ENCODE data around the gene GPR35. TPM values are rescaled to one million over a fixed set of nuclear protein-coding genes. Genes with fewer than 3 reads are reported as not detected.

Gene GPR35
- total and polyA plus RNA-seq, 4 donors: 0.30 to 2.4 (median 0.44) TPM

GRCh38 chr2:240590681-240591111, 34.6 kb upstream of the GPR35 start (continued):
- TF ChIP-seq ATF3 (IDR thresholded peaks at IDR 0.05) (no peak), REST (IDR thresholded peaks at IDR 0.05) (no peak), NR2F2 (IDR thresholded peaks at IDR 0.05) (no peak), FOXA1 (IDR thresholded peaks at IDR 0.05) (no peak)

GRCh38 chr2:240591226-240591625, 34.1 kb upstream of the GPR35 start:
- Histone ChIP-seq H3K4me1 (ENCODE audit: control insufficient read depth in 4 of 4, insufficient read depth in 4 of 4, low read length in 3 of 4) (peaks cover 19 to 48% (median 36%) of the 10 kb centered on the region in 4 donors), H3K4me3 (ENCODE audit: low read depth in 1 of 3, low read length in 3 of 3) (no peak overlapping the region), H3K9ac (ENCODE audit: low read depth in 1 of 2, low read length in 2 of 2) (no peak overlapping the region), H3K27me3 (ENCODE audit: control insufficient read depth in 4 of 4, insufficient read depth in 4 of 4, low read length in 3 of 4) (no peaks in the 10 kb centered on the region), H3K27ac (ENCODE audit: low read depth in 1 of 2, low read length in 2 of 2) (no peak overlapping the region), H3K36me3 (ENCODE audit: control insufficient read depth in 4 of 4, insufficient read depth in 3 of 4, low read depth in 1 of 4, low read length in 3 of 4) (peaks cover 0 to 6% (median 4%) of the 10 kb centered on the region in 4 donors), H3K9me3 (ENCODE audit: control insufficient read depth in 4 of 4, low read length in 3 of 4) (no peaks in the 10 kb centered on the region)
- no peak for TF ChIP-seq RXRA (IDR thresholded peaks at IDR 0.05)
- TF ChIP-seq ATF3 (IDR thresholded peaks at IDR 0.05): no peak
- TF ChIP-seq EGR1 (IDR thresholded peaks at IDR 0.05; ENCODE audit: low read depth in 2 of 2): no peak
- TF ChIP-seq TAF1 (conservative IDR thresholded peaks at IDR 0.05): no peak
- no peak for TF ChIP-seq JUND (IDR thresholded peaks at IDR 0.05)
- TF ChIP-seq FOXA1 (IDR thresholded peaks at IDR 0.05): no peak
- TF ChIP-seq RAD21 (IDR thresholded peaks at IDR 0.05): no peak
- 93% methylated on average over 6 of the region's 6 CpGs for WGBS
- DNase-seq (ENCODE audit: low spot score): no peak

- H3K4me1 ChIP-seq (ENCODE audit: control insufficient read depth in 4 of 4, insufficient read depth in 4 of 4, low read length in 3 of 4): peaks cover 20 to 54% (median 41%) of the 10 kb centered on the region in 4 donors
- DNase-seq (ENCODE audit: low spot score): no peak
These were observed 33.5 kb upstream of the GPR35 start for GRCh38 chr2:240591784-240592183.

More at GRCh38 chr2:240591784-240592183, 33.5 kb upstream of the GPR35 start:
- no peak for TF ChIP-seq SP1 (IDR thresholded peaks at IDR 0.05)
- no peak for TF ChIP-seq ATF3 (IDR thresholded peaks at IDR 0.05)
- no peak for TF ChIP-seq TAF1 (conservative IDR thresholded peaks at IDR 0.05)
- H3K36me3 ChIP-seq (ENCODE audit: control insufficient read depth in 4 of 4, insufficient read depth in 3 of 4, low read depth in 1 of 4, low read length in 3 of 4): peaks cover 0 to 6% (median 4%) of the 10 kb centered on the region in 4 donors
- no peaks in the 10 kb centered on the region for H3K9me3 ChIP-seq (ENCODE audit: control insufficient read depth in 4 of 4, low read length in 3 of 4)
- H3K27ac ChIP-seq (ENCODE audit: low read depth in 1 of 2, low read length in 2 of 2): no peak overlapping the region
- no peaks in the 10 kb centered on the region for H3K27me3 ChIP-seq (ENCODE audit: control insufficient read depth in 4 of 4, insufficient read depth in 4 of 4, low read length in 3 of 4)
- H3K4me3 ChIP-seq (ENCODE audit: low read depth in 1 of 3, low read length in 3 of 3): no peak overlapping the region
- no peak overlapping the region for H3K9ac ChIP-seq (ENCODE audit: low read depth in 1 of 2, low read length in 2 of 2)
- 97% methylated on average over 13 of the region's 13 CpGs for WGBS
